Measurements from ENCODE around the gene TSPAN5.
A peak's percentile ranks its signal among the peaks of the same experiment; 100 is the strongest.
"Not testable (repeated sequence)": the region's sequence is repeated elsewhere in the genome, so short reads cannot be mapped to it uniquely, and the experiment has no call there.

The TSPAN5 gene

GRCh38 chr4:98658287-98659105, at the start of gene TSPAN5:
Gene TSPAN5 (minus strand): TSS chr4:98658611.
- Histone ChIP-seq H3K27ac (ENCODE audit: low read depth, low read length) (peak within 1 kb of the TSS; percentile 73), H3K4me3 (ENCODE audit: low read depth in 1 of 2, low read length in 2 of 2) (peak within 1 kb of the TSS; percentile 78 to 86), H3K36me3 (ENCODE audit: insufficient read depth, low read length) (no peaks in the 10 kb centered on the region), H3K4me1 (ENCODE audit: insufficient read depth, low read length) (peaks cover 17% of the 10 kb centered on the region), H3K27me3 (ENCODE audit: control insufficient read depth in 1 of 2, insufficient read depth in 2 of 2, low read length in 2 of 2) (no peaks in the 10 kb centered on the region), H3K9ac (ENCODE audit: low read length) (peak within 1 kb of the TSS; percentile 49), H3K9me3 (ENCODE audit: low read length) (no peaks in the 10 kb centered on the region)

GRCh38 chr4:98706935-98707334, 48.5 kb upstream of the TSPAN5 start:
- H3K9me3 ChIP-seq (ENCODE audit: low read length), result no peaks in the 10 kb centered on the region
- no peaks in the 10 kb centered on the region for H3K36me3 ChIP-seq (ENCODE audit: insufficient read depth, low read length)
- no peak overlapping the region for H3K9ac ChIP-seq (ENCODE audit: low read length)
- H3K27me3 ChIP-seq (ENCODE audit: control insufficient read depth in 1 of 2, insufficient read depth in 2 of 2, low read length in 2 of 2), result no peaks in the 10 kb centered on the region
- H3K4me3 ChIP-seq (ENCODE audit: low read depth in 1 of 2, low read length in 2 of 2), result no peak overlapping the region
- H3K27ac ChIP-seq (ENCODE audit: low read depth, low read length), result no peak overlapping the region
- H3K4me1 ChIP-seq (ENCODE audit: insufficient read depth, low read length), result no peaks in the 10 kb centered on the region

GRCh38 chr4:98706200-98706813, 47.9 kb upstream of the TSPAN5 start:
- no peaks in the 10 kb centered on the region for H3K4me1 ChIP-seq (ENCODE audit: insufficient read depth, low read length)
- no peaks in the 10 kb centered on the region for H3K9me3 ChIP-seq (ENCODE audit: low read length)
- H3K36me3 ChIP-seq (ENCODE audit: insufficient read depth, low read length), result no peaks in the 10 kb centered on the region
- H3K4me3 ChIP-seq (ENCODE audit: low read depth in 1 of 2, low read length in 2 of 2), result no peak overlapping the region
- no peak overlapping the region for H3K9ac ChIP-seq (ENCODE audit: low read length)
- no peaks in the 10 kb centered on the region for H3K27me3 ChIP-seq (ENCODE audit: control insufficient read depth in 1 of 2, insufficient read depth in 2 of 2, low read length in 2 of 2)
- no peak overlapping the region for H3K27ac ChIP-seq (ENCODE audit: low read depth, low read length)

- H3K4me3 ChIP-seq (ENCODE audit: low read depth in 1 of 2, low read length in 2 of 2); H3K27me3 ChIP-seq (ENCODE audit: control insufficient read depth in 1 of 2, insufficient read depth in 2 of 2, low read length in 2 of 2); H3K36me3 ChIP-seq (ENCODE audit: insufficient read depth, low read length); H3K9ac ChIP-seq (ENCODE audit: low read length); H3K9me3 ChIP-seq (ENCODE audit: low read length); H3K27ac ChIP-seq (ENCODE audit: low read depth, low read length); H3K4me1 ChIP-seq (ENCODE audit: insufficient read depth, low read length): not testable (repeated sequence)
Measured at GRCh38 chr4:98705586-98705985, 47.2 kb upstream of the TSPAN5 start.

GRCh38 chr4:98700656-98701055, 42.2 kb upstream of the TSPAN5 start:
- Histone ChIP-seq H3K27ac (ENCODE audit: low read depth, low read length) (no peak overlapping the region), H3K4me1 (ENCODE audit: insufficient read depth, low read length) (no peaks in the 10 kb centered on the region), H3K9me3 (ENCODE audit: low read length) (no peaks in the 10 kb centered on the region), H3K36me3 (ENCODE audit: insufficient read depth, low read length) (no peaks in the 10 kb centered on the region), H3K4me3 (ENCODE audit: low read depth in 1 of 2, low read length in 2 of 2) (no peak overlapping the region), H3K9ac (ENCODE audit: low read length) (no peak overlapping the region), H3K27me3 (ENCODE audit: control insufficient read depth in 1 of 2, insufficient read depth in 2 of 2, low read length in 2 of 2) (no peaks in the 10 kb centered on the region)

GRCh38 chr4:98694076-98694475, 35.7 kb upstream of the TSPAN5 start:
- no peak overlapping the region for H3K27ac ChIP-seq (ENCODE audit: low read depth, low read length)
- no peak overlapping the region for H3K9ac ChIP-seq (ENCODE audit: low read length)
- H3K27me3 ChIP-seq (ENCODE audit: control insufficient read depth in 1 of 2, insufficient read depth in 2 of 2, low read length in 2 of 2), result no peaks in the 10 kb centered on the region
- H3K36me3 ChIP-seq (ENCODE audit: insufficient read depth, low read length), result no peaks in the 10 kb centered on the region
- no peaks in the 10 kb centered on the region for H3K4me1 ChIP-seq (ENCODE audit: insufficient read depth, low read length)
- no peak overlapping the region for H3K4me3 ChIP-seq (ENCODE audit: low read depth in 1 of 2, low read length in 2 of 2)
- H3K9me3 ChIP-seq (ENCODE audit: low read length), result no peaks in the 10 kb centered on the region

GRCh38 chr4:98692411-98692810, 34.0 kb upstream of the TSPAN5 start:
- no peaks in the 10 kb centered on the region for H3K27me3 ChIP-seq (ENCODE audit: control insufficient read depth in 1 of 2, insufficient read depth in 2 of 2, low read length in 2 of 2)
- no peaks in the 10 kb centered on the region for H3K4me1 ChIP-seq (ENCODE audit: insufficient read depth, low read length)
- no peaks in the 10 kb centered on the region for H3K9me3 ChIP-seq (ENCODE audit: low read length)
- H3K9ac ChIP-seq (ENCODE audit: low read length), result no peak overlapping the region
- H3K4me3 ChIP-seq (ENCODE audit: low read depth in 1 of 2, low read length in 2 of 2), result no peak overlapping the region
- no peaks in the 10 kb centered on the region for H3K36me3 ChIP-seq (ENCODE audit: insufficient read depth, low read length)
- H3K27ac ChIP-seq (ENCODE audit: low read depth, low read length), result no peak overlapping the region

- Histone ChIP-seq H3K4me1 (ENCODE audit: insufficient read depth, low read length) (no peaks in the 10 kb centered on the region), H3K36me3 (ENCODE audit: insufficient read depth, low read length) (no peaks in the 10 kb centered on the region), H3K9ac (ENCODE audit: low read length) (no peak overlapping the region), H3K27ac (ENCODE audit: low read depth, low read length) (no peak overlapping the region), H3K27me3 (ENCODE audit: control insufficient read depth in 1 of 2, insufficient read depth in 2 of 2, low read length in 2 of 2) (no peaks in the 10 kb centered on the region), H3K4me3 (ENCODE audit: low read depth in 1 of 2, low read length in 2 of 2) (no peak overlapping the region), H3K9me3 (ENCODE audit: low read length) (no peaks in the 10 kb centered on the region)
Measured at GRCh38 chr4:98691588-98691987, 33.2 kb upstream of the TSPAN5 start.

- Histone ChIP-seq H3K9me3 (ENCODE audit: low read length) (no peaks in the 10 kb centered on the region), H3K9ac (ENCODE audit: low read length) (no peak overlapping the region), H3K4me1 (ENCODE audit: insufficient read depth, low read length) (no peaks in the 10 kb centered on the region), H3K36me3 (ENCODE audit: insufficient read depth, low read length) (no peaks in the 10 kb centered on the region), H3K27ac (ENCODE audit: low read depth, low read length) (no peak overlapping the region), H3K27me3 (ENCODE audit: control insufficient read depth in 1 of 2, insufficient read depth in 2 of 2, low read length in 2 of 2) (no peaks in the 10 kb centered on the region), H3K4me3 (ENCODE audit: low read depth in 1 of 2, low read length in 2 of 2) (no peak overlapping the region)
Measured at GRCh38 chr4:98689507-98690174, 31.2 kb upstream of the TSPAN5 start.

- Histone ChIP-seq H3K27ac (ENCODE audit: low read depth, low read length) (no peak overlapping the region), H3K4me1 (ENCODE audit: insufficient read depth, low read length) (no peaks in the 10 kb centered on the region), H3K4me3 (ENCODE audit: low read depth in 1 of 2, low read length in 2 of 2) (no peak overlapping the region), H3K27me3 (ENCODE audit: control insufficient read depth in 1 of 2, insufficient read depth in 2 of 2, low read length in 2 of 2) (no peaks in the 10 kb centered on the region), H3K9me3 (ENCODE audit: low read length) (no peaks in the 10 kb centered on the region), H3K36me3 (ENCODE audit: insufficient read depth, low read length) (no peaks in the 10 kb centered on the region), H3K9ac (ENCODE audit: low read length) (no peak overlapping the region)
Measured at GRCh38 chr4:98688411-98689290, 30.2 kb upstream of the TSPAN5 start.

- H3K27ac ChIP-seq (ENCODE audit: low read depth, low read length), result no peak overlapping the region
- H3K4me3 ChIP-seq (ENCODE audit: low read depth in 1 of 2, low read length in 2 of 2), result no peak overlapping the region
- no peaks in the 10 kb centered on the region for H3K9me3 ChIP-seq (ENCODE audit: low read length)
Measured at GRCh38 chr4:98687876-98688275, 29.5 kb upstream of the TSPAN5 start.

More at GRCh38 chr4:98687876-98688275, 29.5 kb upstream of the TSPAN5 start:
- no peak overlapping the region for H3K9ac ChIP-seq (ENCODE audit: low read length)
- H3K4me1 ChIP-seq (ENCODE audit: insufficient read depth, low read length), result no peaks in the 10 kb centered on the region
- no peaks in the 10 kb centered on the region for H3K27me3 ChIP-seq (ENCODE audit: control insufficient read depth in 1 of 2, insufficient read depth in 2 of 2, low read length in 2 of 2)
- H3K36me3 ChIP-seq (ENCODE audit: insufficient read depth, low read length), result no peaks in the 10 kb centered on the region
